ENCODE measurements around the gene CC2D2A.

The CC2D2A gene

DNA sequence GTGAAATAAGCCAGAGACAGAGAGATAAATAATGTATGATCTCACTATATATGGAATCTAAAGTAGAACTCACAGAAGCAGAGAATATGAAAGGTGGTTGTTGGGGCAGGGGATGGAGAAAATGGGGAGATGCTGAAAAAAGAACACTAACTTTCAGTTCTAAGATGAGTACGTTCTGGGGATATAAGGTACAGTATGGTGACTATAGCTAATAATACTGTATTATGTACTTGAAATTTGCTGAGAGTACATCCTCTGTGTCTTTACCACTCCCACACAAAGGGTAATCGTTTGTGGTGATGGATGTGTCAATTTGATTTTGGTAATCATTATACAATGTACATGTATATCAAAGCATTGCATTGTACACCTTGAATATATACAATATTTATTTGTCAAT lies 178.9 kb downstream of the CC2D2A start:
- no peak for DNase-seq (ENCODE audit: low read depth in 2 of 2)

DNA sequence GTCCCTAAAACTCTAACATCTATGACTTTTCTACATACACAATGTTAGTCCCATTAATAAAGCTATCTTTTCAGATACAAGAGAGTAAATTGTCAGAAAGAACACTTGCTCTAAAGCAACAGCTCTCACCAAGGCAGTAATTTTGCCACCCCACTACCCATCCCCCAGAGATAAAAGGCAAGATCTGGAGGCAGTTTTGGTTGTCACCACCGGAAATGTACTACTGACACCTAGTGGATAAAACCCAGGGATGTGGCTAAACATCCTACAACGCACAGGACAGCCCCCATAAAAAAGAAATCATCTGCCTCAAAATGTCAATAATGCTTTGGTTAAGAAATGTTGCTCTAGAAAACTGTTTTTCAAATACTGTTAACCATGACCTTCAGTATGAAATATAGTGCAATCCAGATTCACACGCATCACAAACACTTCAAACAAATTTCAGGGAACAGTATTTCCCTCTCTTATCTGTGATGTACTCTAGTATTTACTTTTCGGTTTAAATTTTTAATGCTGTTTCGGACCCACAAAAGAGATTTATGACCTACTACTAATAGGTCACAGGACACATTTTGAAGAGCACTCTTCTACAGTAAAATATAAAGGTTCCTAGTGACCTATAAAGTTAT lies 180.3 kb downstream of the CC2D2A start:
- DNase-seq (ENCODE audit: low read depth in 2 of 2) = peak in 1 of 2 experiments; percentile 25
